Transverse colon (tissue), 4 donors: ENCODE measurements around the gene MYDGF. TPM values are rescaled to one million over a fixed set of nuclear protein-coding genes. Genes with fewer than 3 reads are reported as not detected.

ENCODE experiments used
- DNase-seq: peaks from one replicate; pipeline ENCODE4 v3.0.0-alpha.2; 2019
- H3K27ac ChIP-seq, 4 donors: fragments of 200-600 bp; sonication (generic); 2 replicates each; pipeline ENCODE4 v1.5.1; 2016 to 2018; ENCODE audit warnings: inconsistent platforms in 4 of 4
- H3K27me3 ChIP-seq: fragments of 200-600 bp; sonication (generic); 2 replicates; pipeline ENCODE4 v1.5.1; 2017; ENCODE audit warnings: inconsistent platforms
- H3K36me3 ChIP-seq, 4 donors: fragments of 200-600 bp; sonication (generic); 2 replicates each; pipeline ENCODE4 v1.5.1; 2017 to 2019; ENCODE audit warnings: inconsistent platforms in 4 of 4
- H3K4me1 ChIP-seq, 4 donors: fragments of 200-600 bp; sonication (generic); 2 replicates each; pipeline ENCODE4 v1.5.1; 2017 to 2020; ENCODE audit warnings: inconsistent platforms in 4 of 4
- H3K4me3 ChIP-seq, 4 donors: fragments of 200-600 bp; sonication (generic); 1 replicate in 1 of 4; 2 replicates in 3 of 4; pipeline versions ENCODE4 v1.5.1 to v1.6.1; 2017 to 2019; ENCODE audit warnings: inconsistent platforms in 4 of 4
- H3K9me3 ChIP-seq, 2 donors: fragments of 200-600 bp; sonication (generic); 2 replicates each; pipeline ENCODE4 v1.5.1; 2017 to 2019; ENCODE audit warnings: inconsistent platforms in 2 of 2
- EP300 ChIP-seq: sonication (generic); formaldehyde crosslinking; IDR thresholded peaks from one replicate; pipeline ENCODE4 v1.6.1; 2017; ENCODE audit warnings: antibody characterized with exemption, low read depth
- POLR2A ChIP-seq: fragments of 450-650 bp; IDR thresholded peaks from one replicate; pipeline ENCODE4 v1.6.1; 2016; ENCODE audit warnings: antibody characterized with exemption, mild to moderate bottlenecking, moderate library complexity
- POLR2AphosphoS5 ChIP-seq, 3 donors: sonication (generic); formaldehyde crosslinking; IDR thresholded peaks; one replicate each; pipeline ENCODE4 v1.6.1; 2016; ENCODE audit warnings: antibody characterized with exemption in 3 of 3
- WGBS, 2 donors: methylation state at CpG; one replicate each; pipeline ENCODE4 v1.1.5; 2018; ENCODE audit warnings: low coverage in 1 of 2; 5-methylcytosine and 5-hydroxymethylcytosine counted together
- in situ Hi-C, 4 donors: fragments of 200-750 bp; cut with MboI; loops; one replicate each; pipeline versions ENCODE4 v1.15.0 to v1.15.1; 2017; ENCODE audit warnings: low sequenced_read_pairs in 3 of 4, low pct_ligation_motif_present in 1 of 4, low pct_unique_long_range_greater_than_20kb in 1 of 4
- intact Hi-C: fragments of 100-400 bp; cut with DNase I; formaldehyde crosslinking; loops from one replicate; pipeline ENCODE4 v1.15.1; 2023; ENCODE audit warnings: low total_unique reads
- total RNA-seq, 4 donors: library from RNA; depleted of rRNA; stranded (reverse); fragments of >200 nt; gene quantifications; one replicate each; pipeline ENCODE4 v1.1.0, GENCODE V29; 2016
- TF ChIP-seq, protein P1 (sequence below), 5 experiments: fragments of 200-600 bp in 3 of 5; fragments of 450-650 bp in 2 of 5; sonication (generic) in 3 of 5; IDR thresholded peaks; 1 replicate in 2 of 5; 2 replicates in 3 of 5; pipeline ENCODE4 v1.5.1; 2016 to 2017; ENCODE audit warnings: antibody characterized with exemption in 5 of 5, inconsistent platforms in 3 of 5, mild to moderate bottlenecking in 2 of 5, moderate library complexity in 1 of 5

Gene MYDGF
- total RNA-seq, 4 donors from 2014 or later: 3.6 to 44.5 (median 22.0) TPM

DNA sequence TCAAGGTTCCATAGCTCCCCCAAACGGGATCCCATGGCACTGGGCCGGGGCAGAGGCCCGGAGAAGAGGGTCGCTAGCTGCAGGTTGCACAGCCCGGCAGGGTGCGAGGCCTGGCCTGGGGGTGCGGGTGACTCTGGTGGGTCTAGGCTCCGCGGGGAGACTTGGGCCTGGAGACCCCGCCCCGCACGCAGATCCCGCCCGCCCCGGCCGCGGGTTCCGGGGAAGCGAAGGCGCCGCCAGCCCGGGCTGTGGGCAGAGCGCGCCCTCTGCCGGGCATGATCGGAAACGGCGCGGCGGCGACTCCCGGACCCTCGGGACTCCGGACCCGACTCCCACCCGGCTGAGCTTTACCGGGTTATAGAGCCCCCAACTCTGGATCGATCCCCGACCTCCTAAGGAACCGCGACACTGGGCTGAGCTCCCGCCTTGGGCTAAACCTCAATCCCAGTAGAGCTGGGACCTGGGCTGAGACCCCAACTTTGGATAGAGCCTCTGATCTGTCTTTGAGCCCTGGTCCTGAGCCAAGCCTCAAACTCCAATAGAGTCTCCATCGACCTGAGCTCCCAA lies 33.9 kb downstream of the MYDGF start:
- Histone ChIP-seq H3K27ac (peak overlapping the region in 3 of 4 donors; percentile 2 to 58 (median 28)), H3K9me3 (no peaks in the 10 kb centered on the region), H3K36me3 (no peaks in the 10 kb centered on the region), H3K4me1 (peaks cover 16 to 41% (median 32%) of the 10 kb centered on the region in 4 donors), H3K4me3 (peak overlapping the region; percentile 16 to 48 (median 41)), H3K27me3 (peaks cover 12% of the 10 kb centered on the region)
- in situ Hi-C loops (no loop called here), intact Hi-C loops (loop anchor here (5.0 kb wide), 2 partner anchors 59 to 79 kb away; partner anchors contain the start of gene SEMA6B)
- peak; percentile 70 for DNase-seq
- WGBS, 2 donors: 0% methylated on average over 7 of the region's 43 CpGs; no CpG with 5 or more reads in 1 of the 2 donors
- TF ChIP-seq, protein P1, sequence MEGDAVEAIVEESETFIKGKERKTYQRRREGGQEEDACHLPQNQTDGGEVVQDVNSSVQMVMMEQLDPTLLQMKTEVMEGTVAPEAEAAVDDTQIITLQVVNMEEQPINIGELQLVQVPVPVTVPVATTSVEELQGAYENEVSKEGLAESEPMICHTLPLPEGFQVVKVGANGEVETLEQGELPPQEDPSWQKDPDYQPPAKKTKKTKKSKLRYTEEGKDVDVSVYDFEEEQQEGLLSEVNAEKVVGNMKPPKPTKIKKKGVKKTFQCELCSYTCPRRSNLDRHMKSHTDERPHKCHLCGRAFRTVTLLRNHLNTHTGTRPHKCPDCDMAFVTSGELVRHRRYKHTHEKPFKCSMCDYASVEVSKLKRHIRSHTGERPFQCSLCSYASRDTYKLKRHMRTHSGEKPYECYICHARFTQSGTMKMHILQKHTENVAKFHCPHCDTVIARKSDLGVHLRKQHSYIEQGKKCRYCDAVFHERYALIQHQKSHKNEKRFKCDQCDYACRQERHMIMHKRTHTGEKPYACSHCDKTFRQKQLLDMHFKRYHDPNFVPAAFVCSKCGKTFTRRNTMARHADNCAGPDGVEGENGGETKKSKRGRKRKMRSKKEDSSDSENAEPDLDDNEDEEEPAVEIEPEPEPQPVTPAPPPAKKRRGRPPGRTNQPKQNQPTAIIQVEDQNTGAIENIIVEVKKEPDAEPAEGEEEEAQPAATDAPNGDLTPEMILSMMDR (IDR thresholded peaks at IDR 0.05): peak; percentile 85 to 98 (median 98)
- TF ChIP-seq POLR2AphosphoS5 (IDR thresholded peaks at IDR 0.05): no peak

DNA sequence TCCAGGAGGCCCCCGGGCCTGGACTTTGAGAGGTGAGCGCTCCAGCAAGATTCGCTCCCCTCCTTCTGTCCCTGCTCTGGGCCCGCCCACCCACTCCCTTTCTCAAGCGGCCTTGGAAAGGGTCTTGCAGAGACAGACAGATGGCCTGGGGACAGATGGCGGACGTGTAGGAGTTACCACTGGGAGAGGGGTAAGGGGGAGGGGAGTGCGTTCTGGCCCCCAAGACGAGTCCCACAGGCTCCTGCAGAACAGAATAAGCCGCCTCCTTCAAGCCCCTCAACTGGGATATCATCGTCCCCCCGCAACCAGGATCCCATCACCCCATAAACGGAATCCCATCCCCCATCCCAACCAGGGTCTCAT lies 34.4 kb downstream of the MYDGF start:
- in situ Hi-C loops (no loop called here), intact Hi-C loops (loop anchor here (5.0 kb wide), 2 partner anchors 58 to 78 kb away; partner anchors contain the start of gene SEMA6B)
- H3K36me3 ChIP-seq: no peaks in the 10 kb centered on the region
- peak overlapping the region in 3 of 4 donors; percentile 39 to 48 (median 43) for H3K4me3 ChIP-seq
- H3K27ac ChIP-seq: peak overlapping the region in 2 of 4 donors; percentile 28 to 58
- no peak for DNase-seq
- H3K27me3 ChIP-seq: peaks cover 12% of the 10 kb centered on the region
- TF ChIP-seq, protein P1 (IDR thresholded peaks at IDR 0.05): no peak
- TF ChIP-seq POLR2A (no peak), POLR2AphosphoS5 (IDR thresholded peaks at IDR 0.05) (no peak), EP300 (no peak)
- H3K9me3 ChIP-seq: no peaks in the 10 kb centered on the region
- H3K4me1 ChIP-seq: peaks cover 12 to 36% (median 27%) of the 10 kb centered on the region in 4 donors
- WGBS, 2 donors: 22% methylated on average over 11 of the region's 13 CpGs; no CpG with 5 or more reads in 1 of the 2 donors

DNA sequence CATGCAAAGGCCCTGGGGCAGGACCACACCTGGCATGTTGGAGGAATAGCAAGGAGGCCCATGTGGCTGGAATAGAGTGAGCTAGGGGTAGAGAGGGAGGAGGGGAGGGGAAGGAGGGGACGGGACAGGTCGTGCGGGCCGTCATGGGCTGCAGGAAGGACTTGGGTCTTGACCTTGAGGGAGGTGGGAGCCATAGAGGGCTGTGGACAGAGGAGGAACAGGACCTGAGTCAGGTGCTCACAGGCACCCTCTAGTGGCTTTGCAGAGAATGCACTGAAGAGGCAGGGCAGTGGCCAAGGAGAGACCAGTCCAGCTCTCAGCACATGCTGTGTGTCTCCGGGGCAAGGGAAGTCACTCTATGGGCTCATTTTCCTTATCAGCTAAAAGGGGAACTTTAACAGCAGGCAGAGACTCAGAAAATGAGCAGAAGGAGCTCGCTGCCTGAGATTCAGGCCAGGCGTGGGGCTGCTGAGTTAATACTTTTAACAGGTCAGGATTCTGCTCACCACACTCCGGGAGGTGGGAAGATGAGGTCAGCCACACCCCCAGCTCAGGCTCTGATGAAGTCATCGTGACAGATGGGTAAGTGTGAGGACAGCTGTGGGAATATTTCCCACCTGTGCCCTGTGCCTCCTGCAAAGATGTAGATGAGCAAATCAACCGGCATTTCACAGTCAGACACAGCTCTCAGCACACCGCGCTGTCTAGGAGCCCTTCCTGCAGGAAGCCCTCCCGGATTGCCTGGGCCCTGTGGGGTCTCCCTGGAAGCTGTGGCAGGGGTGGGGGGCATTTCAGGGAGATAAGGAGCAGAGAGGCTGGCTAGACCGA lies 36.8 kb downstream of the MYDGF start:
- Histone ChIP-seq H3K36me3 (no peaks in the 10 kb centered on the region), H3K4me3 (no peak overlapping the region), H3K27me3 (peaks cover 12% of the 10 kb centered on the region), H3K9me3 (no peaks in the 10 kb centered on the region), H3K4me1 (peaks cover 10 to 20% (median 13%) of the 10 kb centered on the region in 4 donors), H3K27ac (no peak overlapping the region)
- peak; percentile 61 for DNase-seq
- WGBS, 2 donors: 38% methylated on average over 14 of the region's 14 CpGs; no CpG with 5 or more reads in 1 of the 2 donors
- no peak for TF ChIP-seq POLR2AphosphoS5 (IDR thresholded peaks at IDR 0.05)
- TF ChIP-seq, protein P1 (IDR thresholded peaks at IDR 0.05): peak; percentile 63 to 74 (median 69)
- intact Hi-C loops: no loop called here
- in situ Hi-C loops: no loop called here

DNA sequence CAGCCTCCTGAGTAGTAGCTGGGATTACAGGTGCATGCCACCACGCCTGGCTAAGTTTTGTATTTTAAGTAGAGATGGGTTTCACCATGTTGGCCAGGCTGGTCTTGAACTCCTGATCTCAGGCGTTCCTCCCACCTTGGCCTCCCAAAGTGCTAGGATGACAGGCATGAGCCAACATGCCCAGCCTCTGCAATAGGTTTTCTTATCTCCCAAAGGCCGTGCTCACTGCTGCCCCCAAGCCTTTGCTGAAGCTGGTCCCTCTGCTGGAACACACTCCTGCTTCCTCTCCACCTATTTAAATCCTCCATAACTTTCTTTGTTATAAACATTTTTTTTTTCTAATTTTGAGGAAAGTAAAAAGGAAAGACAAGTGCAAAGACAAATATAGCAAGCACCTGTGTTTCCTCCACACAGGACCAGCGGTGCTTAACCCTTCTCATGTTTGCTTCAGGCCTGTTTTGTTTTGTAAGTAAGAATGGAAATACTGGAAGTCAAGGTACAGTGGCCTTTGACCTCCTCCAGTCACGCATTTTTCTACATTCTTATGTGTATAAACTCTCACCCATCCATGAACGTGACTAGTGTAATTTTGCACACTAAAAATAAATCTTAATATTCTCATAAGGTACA lies 45.3 kb downstream of the MYDGF start:
- TF ChIP-seq POLR2A (no peak), EP300 (no peak), POLR2AphosphoS5 (IDR thresholded peaks at IDR 0.05) (no peak)
- TF ChIP-seq, protein P1 (IDR thresholded peaks at IDR 0.05): no peak
- in situ Hi-C loops: loop anchor here in 3 of 4 donors (10.0 kb wide), 1 partner anchor 50 kb away; no protein-coding TSS in a partner anchor
- intact Hi-C loops: no loop called here
- peaks cover 36% of the 10 kb centered on the region for H3K27me3 ChIP-seq
- no peaks in the 10 kb centered on the region for H3K36me3 ChIP-seq
- H3K9me3 ChIP-seq: no peaks in the 10 kb centered on the region
- H3K4me1 ChIP-seq: no peaks in the 10 kb centered on the region
- DNase-seq: no peak
- H3K27ac ChIP-seq: no peak overlapping the region
- 26 to 48% methylated on average over 3 to 6 of the region's 6 CpGs for WGBS, 2 donors
- H3K4me3 ChIP-seq: no peak overlapping the region
